HepG2 (cell line): ENCODE measurements around the gene NT5DC4. TPM values are rescaled to one million over a fixed set of nuclear protein-coding genes. Genes with fewer than 3 reads are reported as not detected.

Source experiments
- ATAC-seq: fragments of 200-7000 bp; cut with Tn5 transposase; 3 replicates; pipeline ENCODE4 v1.9.1; 2020; ENCODE audit warnings: mild to moderate bottlenecking, moderate library complexity
- BruUV-seq: library from RNA; stranded (reverse); fragments of 400-500 nt; replicated peaks from 2 replicates; lab custom pipeline; 2021; lab: Mats Ljungman, UMichigan
- CTCF ChIA-PET: fragments of 300-600 bp; formaldehyde crosslinking; extraction: SDS; loops from one replicate; lab custom pipeline; 2021; ENCODE audit warnings: low total read pairs, inconsistent platforms, low intra/inter-chr PET ratio; lab: Yijun Ruan, JAX
- POLR2A ChIA-PET: fragments of 350-600 bp; sonication (Branson Sonifier 250); formaldehyde crosslinking; loops from one replicate; lab custom pipeline; 2020; ENCODE audit warnings: antibody characterized with exemption, inconsistent platforms; lab: Yijun Ruan, JAX
- DNase-seq: peaks from one replicate; pipeline ENCODE4 v3.0.0-alpha.2; 2015; ENCODE audit warnings: low spot score
- FAIRE-seq: peaks from 3 replicates; lab custom pipeline; 2011; peaks lifted over from hg19 to GRCh38; lab: Jason Lieb, UNC
- H2AFZ ChIP-seq: one replicate; pipeline ENCODE4 v1.6.1; 2011; ENCODE audit warnings: low read length, inconsistent platforms
- H3K27ac ChIP-seq: fragments of 300-600 bp; 3 replicates; pipeline ENCODE4 v1.8.0; 2011; ENCODE audit warnings: mixed run types, mild to moderate bottlenecking, mixed read lengths, low read length, inconsistent platforms; ENCODE audit not compliant: insufficient read depth; ENCODE audit errors: extremely low read length
- H3K27me3 ChIP-seq, 2 experiments: fragments of 200-600 bp in 1 of 2; 2 replicates in 1 of 2; 3 replicates in 1 of 2; pipeline versions ENCODE4 v1.6.0 to v1.8.0; 2011; ENCODE audit warnings: low read length in 2 of 2, mild to moderate bottlenecking in 2 of 2, moderate library complexity in 2 of 2, inconsistent platforms in 1 of 2; ENCODE audit not compliant: insufficient read depth in 2 of 2, control insufficient read depth in 1 of 2
- H3K36me3 ChIP-seq, 2 experiments: fragments of 200-600 bp in 1 of 2; replicated peaks in 1 of 2; 2 replicates in 1 of 2; 3 replicates in 1 of 2; pipeline versions ENCODE4 v1.5.1 to v1.8.0; 2011; ENCODE audit warnings: low read length in 2 of 2, inconsistent platforms in 1 of 2; ENCODE audit not compliant: insufficient read depth in 2 of 2, control insufficient read depth in 1 of 2
- H3K4me1 ChIP-seq: 2 replicates; pipeline ENCODE4 v1.5.1; 2012; ENCODE audit warnings: low read length, inconsistent platforms; ENCODE audit not compliant: insufficient read depth
- H3K4me2 ChIP-seq: 2 replicates; pipeline ENCODE4 v1.6.0; 2011; ENCODE audit warnings: low read depth, low read length, inconsistent platforms
- H3K4me3 ChIP-seq, 3 experiments: fragments of 200-600 bp in 1 of 3; sonication (generic), shearing (Covaris generic) in 1 of 3; replicated peaks in 1 of 3; 2 replicates each; pipeline ENCODE4 v1.5.1; 2011 to 2016; ENCODE audit warnings: low read length in 3 of 3, inconsistent platforms in 2 of 3, low read depth in 2 of 3, mild to moderate bottlenecking in 2 of 3, control low read depth in 1 of 3, mixed read lengths in 1 of 3; ENCODE audit not compliant: insufficient read depth in 1 of 3
- H3K79me2 ChIP-seq: one replicate; pipeline ENCODE4 v1.6.1; 2011; ENCODE audit warnings: low read length, inconsistent platforms; ENCODE audit not compliant: insufficient read depth
- H3K9ac ChIP-seq: 2 replicates; pipeline ENCODE4 v1.6.0; 2011; ENCODE audit warnings: mild to moderate bottlenecking, low read depth, low read length, inconsistent platforms; ENCODE audit not compliant: insufficient read depth
- H3K9me3 ChIP-seq: 2 replicates; pipeline ENCODE4 v1.5.1; 2012; ENCODE audit warnings: mild to moderate bottlenecking, low read length
- H4K20me1 ChIP-seq: 2 replicates; pipeline ENCODE4 v1.6.0; 2011; ENCODE audit warnings: inconsistent platforms, mild to moderate bottlenecking, low read length, moderate library complexity; ENCODE audit not compliant: insufficient read depth
- ARID5B ChIP-seq: IDR thresholded peaks from 2 replicates; pipeline ENCODE4 v1.4.0; 2020; ENCODE audit warnings: mild to moderate bottlenecking, missing genetic modification reagents
- IRF2 ChIP-seq: IDR thresholded peaks from 2 replicates; pipeline ENCODE4 v1.6.1; 2018; ENCODE audit warnings: missing genetic modification reagents, missing compliant biosample characterization
- SOX13 ChIP-seq, 3 experiments: fragments of 450-650 bp in 1 of 3; sonication (generic) in 1 of 3; formaldehyde crosslinking in 1 of 3; IDR thresholded peaks in 2 of 3; conservative IDR thresholded peaks in 1 of 3; 2 replicates each; pipeline versions ENCODE4 v1.5.0 to v1.6.1; 2016 to 2020; ENCODE audit warnings: antibody characterized with exemption in 1 of 3, mild to moderate bottlenecking in 1 of 3, missing compliant biosample characterization in 1 of 3, missing genetic modification reagents in 1 of 3, moderate library complexity in 1 of 3
- THYN1 ChIP-seq: sonication (generic); formaldehyde crosslinking; IDR thresholded peaks from 2 replicates; pipeline ENCODE4 v1.8.1; 2023; ENCODE audit warnings: low read depth, mild to moderate bottlenecking, moderate library complexity, missing genetic modification reagents, borderline replicate concordance
- ZBTB7B ChIP-seq: sonication (generic); formaldehyde crosslinking; IDR thresholded peaks from 2 replicates; pipeline ENCODE4 v1.4.0; 2020; ENCODE audit warnings: missing genetic modification reagents
- ZGPAT ChIP-seq: IDR thresholded peaks from 2 replicates; pipeline ENCODE4 v1.6.1; 2016; ENCODE audit warnings: mild to moderate bottlenecking
- ZNF124 ChIP-seq: sonication (generic); formaldehyde crosslinking; IDR thresholded peaks from 2 replicates; pipeline ENCODE4 v1.4.0; 2020; ENCODE audit warnings: missing genetic modification reagents
- ZNF614 ChIP-seq: IDR thresholded peaks from 2 replicates; pipeline ENCODE4 v1.6.1; 2018; ENCODE audit warnings: missing biosample characterization, missing genetic modification reagents, inconsistent platforms, borderline replicate concordance
- WGBS: methylation state at CpG from one replicate; pipeline ENCODE4 v1.1.6; 2017; ENCODE audit warnings: low lambda C conversion rate; 5-methylcytosine and 5-hydroxymethylcytosine counted together
- in situ Hi-C: cut with HindIII; loops from 2 replicates; pipeline ENCODE4 v1.10.0; 2017; ENCODE audit warnings: low pct_unique_long_range_greater_than_20kb; ENCODE audit not compliant: extremely low pct_ligation_motif_present
- intact Hi-C: fragments of 100-400 bp; cut with micrococcal nuclease; formaldehyde crosslinking; loops from one replicate; pipeline ENCODE4 v1.10.0; 2022; ENCODE audit not compliant: unreplicated experiment
- polyA plus RNA-seq, 8 experiments: library from polyadenylated mRNA; depleted of rRNA in 3 of 8; stranded (reverse) in 7 of 8; unstranded in 1 of 8; fragments of >200 nt; fragmentation: Illumina TruSeq in 4 of 8; extraction: Trizol in 4 of 8; gene quantifications; 2 replicates each; pipeline versions ENCODE4 v1.2.1 to v1.2.3, GENCODE V29; 2011 to 2016; ENCODE audit warnings: low read depth in 4 of 8, missing spikeins in 1 of 8, mixed read lengths in 1 of 8; ENCODE audit not compliant: insufficient read depth in 1 of 8
- total RNA-seq, 5 experiments: library from RNA; depleted of rRNA; stranded (reverse); fragments of >200 nt; fragmentation: Illumina TruSeq; extraction: Trizol; gene quantifications; 2 replicates each; pipeline ENCODE4 v1.2.3, GENCODE V29; 2016; ENCODE audit warnings: low read depth in 1 of 5
- TF ChIP-seq, protein P1 (sequence below): IDR thresholded peaks from 2 replicates; pipeline ENCODE4 v1.6.1; 2016; ENCODE audit warnings: low read depth

Gene NT5DC4
- total and polyA plus RNA-seq, 2 of the 13 experiments (the other 11 are each of a cell fraction or from before 2014, with no cell fraction given) = 0.04 to 4.2 TPM

GRCh38 chr2:112765251-112765650, 44.4 kb downstream of the NT5DC4 start:
- H3K27me3 ChIP-seq = no peaks in the 10 kb centered on the region; a peak in 1 of 5 replicates
- peaks cover 58% of the 10 kb centered on the region for H3K4me1 ChIP-seq
- peak overlapping the region; percentile 69 for H3K9ac ChIP-seq
- H3K4me3 ChIP-seq = peak overlapping the region; percentile 80 to 91 (median 90)
- in situ Hi-C loops (no loop called here), intact Hi-C loops (loop anchor here (2.0 kb wide), 1 partner anchor 14 kb away; no protein-coding TSS in a partner anchor)
- WGBS = 70% methylated on average over 4 of the region's 4 CpGs
- TF ChIP-seq ZNF614 (CRISPR knock-in tag) (0 out of 2 replicates have a peak, but pooled peaks have one; percentile 4), SOX13 (IDR thresholded peaks at IDR 0.05) (no peak), SOX13 (CRISPR knock-in tag; conservative IDR thresholded peaks at IDR 0.05 in 1 of 2, IDR thresholded peaks at IDR 0.05 in 1 of 2) (no peak)
- peak overlapping the region; percentile 49 for H3K27ac ChIP-seq
- H3K36me3 ChIP-seq = no peaks in the 10 kb centered on the region; a peak in 2 of 5 replicates
- H3K4me2 ChIP-seq = peak overlapping the region; percentile 90
- DNase-seq (no peak), FAIRE-seq (no peak), ATAC-seq (no peak)
- H2AFZ ChIP-seq = peak overlapping the region; percentile 21
- no TSS peak for BruUV-seq
- no peaks in the 10 kb centered on the region for H4K20me1 ChIP-seq
- CTCF ChIA-PET = no interaction called here
- H3K79me2 ChIP-seq = peaks cover 23% of the 10 kb centered on the region
- no peaks in the 10 kb centered on the region for H3K9me3 ChIP-seq
- POLR2A ChIA-PET = no interaction called here

- 63% methylated on average over 6 of the region's 6 CpGs for WGBS
- ChIA-PET CTCF (no interaction called here), POLR2A (interaction anchor here (1.3 kb wide), 1 partner anchor 50 kb away, joined by 4 read pairs; no protein-coding TSS in a partner anchor)
- FAIRE-seq (no peak), ATAC-seq (no peak), DNase-seq (no peak)
- H3K27ac ChIP-seq = no peak overlapping the region
- in situ Hi-C loops (no loop called here), intact Hi-C loops (no loop called here)
- no peak overlapping the region; a peak in 1 of 6 replicates for H3K4me3 ChIP-seq
- H3K36me3 ChIP-seq = no peaks in the 10 kb centered on the region
- H3K4me1 ChIP-seq = peaks cover 37% of the 10 kb centered on the region
- no TSS peak for BruUV-seq
- no peaks in the 10 kb centered on the region for H4K20me1 ChIP-seq
- H2AFZ ChIP-seq = peak overlapping the region; percentile 74
- H3K9me3 ChIP-seq = no peaks in the 10 kb centered on the region
- H3K79me2 ChIP-seq = peaks cover 13% of the 10 kb centered on the region
- H3K9ac ChIP-seq = no peak overlapping the region
- peak overlapping the region; percentile 52 for H3K4me2 ChIP-seq
- H3K27me3 ChIP-seq = no peaks in the 10 kb centered on the region; a peak in 1 of 5 replicates
- TF ChIP-seq ARID5B (CRISPR knock-in tag) = peak; percentile 29; the same call in 1 of the 2 replicates
- TF ChIP-seq ZNF124 (CRISPR knock-in tag) = peak; percentile 99
- no peak for TF ChIP-seq THYN1 (CRISPR knock-in tag)
- no peak for TF ChIP-seq ZBTB7B (CRISPR knock-in tag)
- TF ChIP-seq ZGPAT (CRISPR knock-in tag) = peak; percentile 37; the same call in 1 of the 2 replicates
- peak; percentile 86 for TF ChIP-seq IRF2 (CRISPR knock-in tag)
- TF ChIP-seq, protein P1, sequence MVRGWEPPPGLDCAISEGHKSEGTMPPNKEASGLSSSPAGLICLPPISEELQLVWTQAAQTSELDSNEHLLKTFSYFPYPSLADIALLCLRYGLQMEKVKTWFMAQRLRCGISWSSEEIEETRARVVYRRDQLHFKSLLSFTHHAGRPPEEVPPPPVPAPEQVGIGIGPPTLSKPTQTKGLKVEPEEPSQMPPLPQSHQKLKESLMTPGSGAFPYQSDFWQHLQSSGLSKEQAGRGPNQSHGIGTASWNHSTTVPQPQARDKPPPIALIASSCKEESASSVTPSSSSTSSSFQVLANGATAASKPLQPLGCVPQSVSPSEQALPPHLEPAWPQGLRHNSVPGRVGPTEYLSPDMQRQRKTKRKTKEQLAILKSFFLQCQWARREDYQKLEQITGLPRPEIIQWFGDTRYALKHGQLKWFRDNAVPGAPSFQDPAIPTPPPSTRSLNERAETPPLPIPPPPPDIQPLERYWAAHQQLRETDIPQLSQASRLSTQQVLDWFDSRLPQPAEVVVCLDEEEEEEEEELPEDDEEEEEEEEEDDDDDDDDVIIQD = peak; percentile 45; the same call in 1 of the 2 replicates
Observed at GRCh38 chr2:112767693-112768330, 47.0 kb downstream of the NT5DC4 start.
